Measurements from ENCODE around the gene CUTC.

GRCh38 chr10:99685597-99685967 is 46.5 kb upstream of the CUTC start:
- TF ChIP-seq, protein P1, sequence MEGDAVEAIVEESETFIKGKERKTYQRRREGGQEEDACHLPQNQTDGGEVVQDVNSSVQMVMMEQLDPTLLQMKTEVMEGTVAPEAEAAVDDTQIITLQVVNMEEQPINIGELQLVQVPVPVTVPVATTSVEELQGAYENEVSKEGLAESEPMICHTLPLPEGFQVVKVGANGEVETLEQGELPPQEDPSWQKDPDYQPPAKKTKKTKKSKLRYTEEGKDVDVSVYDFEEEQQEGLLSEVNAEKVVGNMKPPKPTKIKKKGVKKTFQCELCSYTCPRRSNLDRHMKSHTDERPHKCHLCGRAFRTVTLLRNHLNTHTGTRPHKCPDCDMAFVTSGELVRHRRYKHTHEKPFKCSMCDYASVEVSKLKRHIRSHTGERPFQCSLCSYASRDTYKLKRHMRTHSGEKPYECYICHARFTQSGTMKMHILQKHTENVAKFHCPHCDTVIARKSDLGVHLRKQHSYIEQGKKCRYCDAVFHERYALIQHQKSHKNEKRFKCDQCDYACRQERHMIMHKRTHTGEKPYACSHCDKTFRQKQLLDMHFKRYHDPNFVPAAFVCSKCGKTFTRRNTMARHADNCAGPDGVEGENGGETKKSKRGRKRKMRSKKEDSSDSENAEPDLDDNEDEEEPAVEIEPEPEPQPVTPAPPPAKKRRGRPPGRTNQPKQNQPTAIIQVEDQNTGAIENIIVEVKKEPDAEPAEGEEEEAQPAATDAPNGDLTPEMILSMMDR (IDR thresholded peaks at IDR 0.05): no peak
- no peak for TF ChIP-seq CHD2 (IDR thresholded peaks at IDR 0.05; ENCODE audit: low read length, partially characterized antibody)
- TF ChIP-seq CBX2 (IDR thresholded peaks at IDR 0.05; ENCODE audit: borderline replicate concordance, low read depth): no peak
- no peak for TF ChIP-seq MYC (IDR thresholded peaks at IDR 0.05; ENCODE audit: borderline replicate concordance, low read length)

Data from A549 (cell line).